Activated naive CD8-positive, alpha-beta T cell (primary cell): ENCODE results near the gene DNAH10.

Experiments used
- H3K27ac Mint-ChIP-seq: one replicate; pipeline ENCODE4 v1.8.0; 2021; ENCODE audit warnings: mixed read lengths
- H3K27me3 Mint-ChIP-seq: one replicate; pipeline ENCODE4 v1.8.0; 2021; ENCODE audit warnings: mixed read lengths
- H3K36me3 Mint-ChIP-seq: one replicate; pipeline ENCODE4 v1.8.0; 2021; ENCODE audit warnings: mixed read lengths
- H3K4me1 Mint-ChIP-seq: one replicate; pipeline ENCODE4 v1.8.0; 2021; ENCODE audit warnings: low read depth, mixed read lengths
- H3K4me3 Mint-ChIP-seq: one replicate; pipeline ENCODE4 v1.8.0; 2021; ENCODE audit warnings: mild to moderate bottlenecking, mixed read lengths
- H3K9me3 Mint-ChIP-seq: one replicate; pipeline ENCODE4 v1.8.0; 2021; ENCODE audit warnings: low read depth, mixed read lengths

The DNAH10 gene

GRCh38 chr12:123886931-123887582 lies 125.0 kb downstream of the DNAH10 start:
- Mint-ChIP-seq H3K9me3 (no peaks in the 10 kb centered on the region), H3K4me1 (no peaks in the 10 kb centered on the region), H3K27me3 (peaks cover 5% of the 10 kb centered on the region), H3K27ac (no peak overlapping the region), H3K4me3 (no peak overlapping the region), H3K36me3 (no peaks in the 10 kb centered on the region)

GRCh38 chr12:123888989-123889388 lies 126.9 kb downstream of the DNAH10 start:
- Mint-ChIP-seq H3K27me3 (peaks cover 5% of the 10 kb centered on the region), H3K4me1 (no peaks in the 10 kb centered on the region), H3K36me3 (no peaks in the 10 kb centered on the region), H3K27ac (no peak overlapping the region), H3K9me3 (no peaks in the 10 kb centered on the region), H3K4me3 (no peak overlapping the region)

- no peaks in the 10 kb centered on the region for H3K9me3 Mint-ChIP-seq
- H3K36me3 Mint-ChIP-seq, result no peaks in the 10 kb centered on the region
- no peak overlapping the region for H3K27ac Mint-ChIP-seq
- H3K4me3 Mint-ChIP-seq, result no peak overlapping the region
- H3K27me3 Mint-ChIP-seq, result peaks cover 5% of the 10 kb centered on the region
- H3K4me1 Mint-ChIP-seq, result no peaks in the 10 kb centered on the region
These were observed 127.9 kb downstream of the DNAH10 start for GRCh38 chr12:123889848-123890535.

DNA sequence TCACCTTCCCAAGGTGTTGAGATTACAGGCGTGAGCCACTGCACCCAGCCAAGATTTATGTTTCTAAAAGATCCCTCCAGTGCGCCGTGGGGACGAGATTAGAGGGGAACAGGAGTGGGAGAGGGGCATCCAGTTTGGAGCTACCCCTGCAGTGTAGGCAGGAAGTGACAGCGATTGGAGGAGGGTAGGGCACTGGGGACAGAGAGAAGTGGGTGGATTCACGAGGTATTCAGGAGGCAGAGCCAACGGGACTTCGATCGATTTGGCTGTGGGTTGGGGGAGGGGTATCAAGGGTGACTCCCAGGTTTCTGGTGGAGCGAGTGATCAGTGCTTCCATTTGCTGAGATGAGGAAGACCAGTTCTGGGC lies 128.4 kb downstream of the DNAH10 start:
- Mint-ChIP-seq H3K27ac (no peak overlapping the region), H3K27me3 (peaks cover 5% of the 10 kb centered on the region), H3K36me3 (no peaks in the 10 kb centered on the region), H3K4me1 (no peaks in the 10 kb centered on the region), H3K9me3 (no peaks in the 10 kb centered on the region), H3K4me3 (no peak overlapping the region)

DNA sequence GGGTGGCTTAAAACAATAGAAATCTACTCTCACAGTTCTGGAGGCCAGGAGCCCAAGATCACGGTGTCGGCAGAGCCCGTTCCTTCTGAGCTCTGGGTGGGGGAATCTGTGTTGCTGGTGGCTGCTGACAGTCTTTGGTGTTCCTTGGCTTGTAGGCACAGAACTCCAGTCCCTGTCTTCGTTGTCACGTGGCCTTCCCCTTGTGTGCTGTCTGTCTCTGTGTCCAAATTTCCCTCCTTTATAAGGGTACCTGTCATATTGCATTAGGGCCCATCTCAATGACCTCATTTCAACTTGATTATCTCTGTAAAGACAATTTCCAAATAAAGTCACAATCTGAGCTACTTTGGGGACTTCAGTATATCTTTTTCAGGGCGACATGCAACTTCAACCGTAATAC lies 128.9 kb downstream of the DNAH10 start:
- Mint-ChIP-seq H3K27ac (no peak overlapping the region), H3K9me3 (no peaks in the 10 kb centered on the region), H3K4me1 (no peaks in the 10 kb centered on the region), H3K36me3 (no peaks in the 10 kb centered on the region), H3K4me3 (no peak overlapping the region), H3K27me3 (peaks cover 4% of the 10 kb centered on the region)

- H3K36me3 Mint-ChIP-seq, result no peaks in the 10 kb centered on the region
- no peaks in the 10 kb centered on the region for H3K4me1 Mint-ChIP-seq
These were observed 129.5 kb downstream of the DNAH10 start for GRCh38 chr12:123891516-123892179.

GRCh38 chr12:123892180-123892559 lies 130.1 kb downstream of the DNAH10 start:
- Mint-ChIP-seq H3K27me3 (no peaks in the 10 kb centered on the region), H3K9me3 (no peaks in the 10 kb centered on the region), H3K27ac (no peak overlapping the region), H3K4me3 (no peak overlapping the region), H3K4me1 (no peaks in the 10 kb centered on the region), H3K36me3 (no peaks in the 10 kb centered on the region)

More at GRCh38 chr12:123891516-123892179, 129.5 kb downstream of the DNAH10 start:
- Mint-ChIP-seq H3K4me3 (no peak overlapping the region), H3K27me3 (no peaks in the 10 kb centered on the region), H3K9me3 (no peaks in the 10 kb centered on the region), H3K27ac (no peak overlapping the region)

DNA sequence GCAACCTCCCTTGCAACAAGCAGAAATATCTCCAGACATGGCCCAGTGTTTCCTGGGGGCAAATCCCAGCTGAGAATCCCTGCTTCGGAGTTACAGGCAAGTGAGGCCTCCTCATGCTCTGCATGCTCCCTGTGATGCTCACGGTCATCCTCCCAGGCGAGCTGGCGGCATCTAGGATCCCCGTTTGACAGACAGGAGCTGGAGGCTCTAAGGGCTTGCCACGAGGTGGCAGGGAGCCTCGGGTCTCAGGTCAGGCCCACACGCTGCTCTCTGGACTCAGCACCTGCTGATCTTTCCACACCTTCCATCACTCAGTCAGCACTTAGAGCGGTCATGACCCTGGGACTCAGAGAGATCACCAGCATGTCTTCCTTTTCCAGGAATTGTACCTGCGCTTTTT lies 130.8 kb downstream of the DNAH10 start:
- H3K27ac Mint-ChIP-seq, result no peak overlapping the region
- no peak overlapping the region for H3K4me3 Mint-ChIP-seq
- H3K4me1 Mint-ChIP-seq, result no peaks in the 10 kb centered on the region
- H3K27me3 Mint-ChIP-seq, result no peaks in the 10 kb centered on the region
- H3K9me3 Mint-ChIP-seq, result no peaks in the 10 kb centered on the region
- H3K36me3 Mint-ChIP-seq, result no peaks in the 10 kb centered on the region

GRCh38 chr12:123893276-123893675 lies 131.2 kb downstream of the DNAH10 start:
- no peaks in the 10 kb centered on the region for H3K27me3 Mint-ChIP-seq

GRCh38 chr12:123894823-123895345 lies 132.8 kb downstream of the DNAH10 start:
- H3K36me3 Mint-ChIP-seq, result no peaks in the 10 kb centered on the region
- no peaks in the 10 kb centered on the region for H3K27me3 Mint-ChIP-seq
- H3K27ac Mint-ChIP-seq, result no peak overlapping the region
- H3K4me1 Mint-ChIP-seq, result no peaks in the 10 kb centered on the region
- H3K4me3 Mint-ChIP-seq, result no peak overlapping the region
- no peaks in the 10 kb centered on the region for H3K9me3 Mint-ChIP-seq

More at GRCh38 chr12:123893276-123893675, 131.2 kb downstream of the DNAH10 start:
- H3K27ac Mint-ChIP-seq, result no peak overlapping the region
- no peak overlapping the region for H3K4me3 Mint-ChIP-seq
- no peaks in the 10 kb centered on the region for H3K36me3 Mint-ChIP-seq
- no peaks in the 10 kb centered on the region for H3K9me3 Mint-ChIP-seq
- no peaks in the 10 kb centered on the region for H3K4me1 Mint-ChIP-seq

DNA sequence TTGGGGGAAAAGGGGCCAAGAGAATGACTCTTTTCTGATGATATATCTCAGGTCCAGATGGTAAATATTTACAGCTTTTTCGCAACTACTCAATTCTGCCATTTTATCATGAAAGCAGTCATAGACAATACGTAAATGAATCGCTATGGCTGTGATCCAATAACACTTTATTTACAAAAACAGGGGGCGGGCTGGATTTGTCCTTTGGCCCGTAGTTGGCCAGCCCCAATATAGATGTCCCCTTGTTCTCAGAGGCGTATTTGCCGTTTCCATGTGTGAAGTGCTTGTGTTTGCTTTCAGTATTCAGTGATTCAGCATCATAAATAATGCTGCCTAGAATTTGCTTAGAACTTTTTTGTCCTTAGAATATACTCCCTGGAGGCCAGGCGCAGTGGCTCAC lies 133.3 kb downstream of the DNAH10 start:
- Mint-ChIP-seq H3K36me3 (no peaks in the 10 kb centered on the region), H3K27ac (no peak overlapping the region), H3K4me1 (no peaks in the 10 kb centered on the region), H3K27me3 (no peaks in the 10 kb centered on the region), H3K9me3 (no peaks in the 10 kb centered on the region), H3K4me3 (no peak overlapping the region)

- H3K4me1 Mint-ChIP-seq, result peaks cover 5% of the 10 kb centered on the region
- H3K4me3 Mint-ChIP-seq, result no peak overlapping the region
- H3K9me3 Mint-ChIP-seq, result no peaks in the 10 kb centered on the region
- no peaks in the 10 kb centered on the region for H3K27me3 Mint-ChIP-seq
- H3K27ac Mint-ChIP-seq, result no peak overlapping the region
- H3K36me3 Mint-ChIP-seq, result no peaks in the 10 kb centered on the region
These were observed 134.7 kb downstream of the DNAH10 start for GRCh38 chr12:123896767-123897166.

GRCh38 chr12:123897221-123897620 lies 135.1 kb downstream of the DNAH10 start:
- no peak overlapping the region for H3K4me3 Mint-ChIP-seq
- no peak overlapping the region for H3K27ac Mint-ChIP-seq
- H3K9me3 Mint-ChIP-seq, result no peaks in the 10 kb centered on the region

DNA sequence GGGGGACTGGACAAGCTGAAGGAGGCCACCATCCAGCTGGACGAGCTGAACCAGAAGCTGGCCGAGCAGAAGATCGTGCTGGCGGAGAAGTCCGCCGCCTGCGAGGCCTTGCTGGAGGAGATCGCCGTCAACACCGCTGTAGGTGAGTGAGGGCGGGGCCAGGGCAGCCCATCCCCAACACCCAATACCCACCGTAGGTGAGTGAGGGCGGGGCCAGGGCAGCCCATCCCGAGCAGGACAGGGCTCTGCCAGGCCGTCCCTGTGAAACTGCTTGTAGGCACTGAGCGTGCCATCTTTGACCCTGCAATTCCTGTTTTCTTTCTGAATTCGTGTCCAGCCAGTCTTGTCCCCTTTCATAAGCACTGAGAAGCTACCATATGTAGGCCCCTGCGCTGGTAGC lies 136.6 kb downstream of the DNAH10 start:
- Mint-ChIP-seq H3K27ac (no peak overlapping the region), H3K9me3 (no peaks in the 10 kb centered on the region), H3K4me1 (peaks cover 7% of the 10 kb centered on the region), H3K27me3 (no peaks in the 10 kb centered on the region), H3K4me3 (no peak overlapping the region), H3K36me3 (no peaks in the 10 kb centered on the region)

More at GRCh38 chr12:123897221-123897620, 135.1 kb downstream of the DNAH10 start:
- Mint-ChIP-seq H3K4me1 (peaks cover 7% of the 10 kb centered on the region), H3K27me3 (no peaks in the 10 kb centered on the region), H3K36me3 (no peaks in the 10 kb centered on the region)

DNA sequence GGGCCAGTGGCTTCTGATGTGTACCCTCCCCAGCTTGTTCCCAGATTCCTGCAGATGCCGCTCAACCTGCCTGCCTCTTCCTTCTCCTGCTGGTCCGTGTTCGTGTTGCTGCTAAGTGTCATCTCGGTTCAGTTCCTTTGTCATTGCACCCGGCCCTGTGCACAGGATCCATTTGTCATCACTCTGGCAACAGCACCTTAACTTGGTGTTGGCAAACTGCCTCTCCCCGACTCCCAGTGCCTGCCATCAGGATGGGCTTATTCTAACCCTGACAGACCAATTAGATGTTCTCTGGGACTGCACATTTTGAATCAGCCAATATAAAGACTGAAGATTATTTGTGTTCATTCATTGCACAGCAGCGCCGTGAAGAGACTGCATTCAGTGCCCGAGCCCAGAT lies 137.3 kb downstream of the DNAH10 start:
- peaks cover 7% of the 10 kb centered on the region for H3K4me1 Mint-ChIP-seq
- no peaks in the 10 kb centered on the region for H3K27me3 Mint-ChIP-seq
- no peaks in the 10 kb centered on the region for H3K36me3 Mint-ChIP-seq
- no peaks in the 10 kb centered on the region for H3K9me3 Mint-ChIP-seq
- H3K4me3 Mint-ChIP-seq, result no peak overlapping the region
- no peak overlapping the region for H3K27ac Mint-ChIP-seq
